IMR-90 (cell line): ENCODE measurements around the gene COL4A3. TPM values are rescaled to one million over a fixed set of nuclear protein-coding genes. Genes with fewer than 3 reads are reported as not detected.

ENCODE experiments used
- ATAC-seq: fragments of 200-7000 bp; cut with Tn5 transposase; 2 replicates; pipeline ENCODE4 v1.9.1; 2020; ENCODE audit warnings: low read depth, mild to moderate bottlenecking, moderate library complexity
- BruUV-seq: library from RNA; stranded (reverse); fragments of 400-500 nt; replicated peaks from 2 replicates; lab custom pipeline; 2021; lab: Mats Ljungman, UMichigan
- CTCF ChIA-PET: fragments of 300-600 bp; formaldehyde crosslinking; extraction: SDS; loops from one replicate; lab custom pipeline; 2021; ENCODE audit warnings: antibody characterized with exemption; lab: Yijun Ruan, JAX
- POLR2A ChIA-PET: fragments of 300-600 bp; sonication (Branson Sonifier 250); formaldehyde crosslinking; loops from one replicate; lab custom pipeline; 2022; ENCODE audit warnings: antibody characterized with exemption; ENCODE audit not compliant: unreplicated experiment; lab: Charles Lee
- DNase-seq: peaks from one replicate; pipeline ENCODE4 v3.0.0; 2013
- H2AFZ ChIP-seq: replicated peaks from 2 replicates; pipeline ENCODE3; 2013; ENCODE audit warnings: low read length, mild to moderate bottlenecking; ENCODE audit not compliant: poor library complexity
- H2AK5ac ChIP-seq: 2 replicates; pipeline ENCODE4 v1.6.1; 2013; ENCODE audit warnings: low read depth, low read length, inconsistent platforms
- H2AK9ac ChIP-seq: replicated peaks from 2 replicates; pipeline ENCODE3; 2013; ENCODE audit warnings: mild to moderate bottlenecking, low read depth, low read length, moderate library complexity; ENCODE audit not compliant: poor library complexity
- H2BK120ac ChIP-seq: 2 replicates; pipeline ENCODE4 v1.6.1; 2013; ENCODE audit warnings: low read depth, low read length, inconsistent platforms
- H2BK15ac ChIP-seq: 3 replicates; pipeline ENCODE4 v1.6.1; 2013; ENCODE audit warnings: low read depth, low read length, inconsistent platforms
- H2BK20ac ChIP-seq: 2 replicates; pipeline ENCODE4 v1.6.1; 2013; ENCODE audit warnings: low read depth, mild to moderate bottlenecking, inconsistent platforms, low read length, moderate library complexity
- H2BK5ac ChIP-seq: 2 replicates; pipeline ENCODE4 v1.6.1; 2013; ENCODE audit warnings: mild to moderate bottlenecking, low read depth, low read length, inconsistent platforms; ENCODE audit not compliant: poor library complexity, severe bottlenecking
- H3K14ac ChIP-seq: replicated peaks from 2 replicates; pipeline ENCODE4 v1.6.1; 2013; ENCODE audit warnings: low read depth, low read length, inconsistent platforms
- H3K18ac ChIP-seq: 2 replicates; pipeline ENCODE4 v1.6.1; 2013; ENCODE audit warnings: low read depth, low read length, control low read depth
- H3K23ac ChIP-seq: 2 replicates; pipeline ENCODE4 v1.6.1; 2013; ENCODE audit warnings: low read depth, low read length, inconsistent platforms
- H3K27ac ChIP-seq: 2 replicates; pipeline ENCODE4 v1.5.1; 2013; ENCODE audit warnings: mild to moderate bottlenecking, control low read depth, low read length; ENCODE audit not compliant: insufficient read depth
- H3K27me3 ChIP-seq: 2 replicates; pipeline ENCODE4 v1.6.1; 2013; ENCODE audit warnings: low read length; ENCODE audit not compliant: control insufficient read depth, insufficient read depth
- H3K36me3 ChIP-seq: 2 replicates; pipeline ENCODE4 v1.6.1; 2013; ENCODE audit warnings: low read length, mixed read lengths; ENCODE audit not compliant: control insufficient read depth, insufficient read depth
- H3K4ac ChIP-seq: 2 replicates; pipeline ENCODE4 v1.6.1; 2013; ENCODE audit warnings: low read depth, low read length, inconsistent platforms
- H3K4me1 ChIP-seq: 2 replicates; pipeline ENCODE4 v1.6.1; 2013; ENCODE audit warnings: low read length, mixed read lengths; ENCODE audit not compliant: control insufficient read depth, insufficient read depth
- H3K4me2 ChIP-seq: 2 replicates; pipeline ENCODE4 v1.6.1; 2013; ENCODE audit warnings: low read depth, mild to moderate bottlenecking, control low read depth, low read length, moderate library complexity
- H3K4me3 ChIP-seq: 2 replicates; pipeline ENCODE4 v1.5.1; 2013; ENCODE audit warnings: low read depth, mild to moderate bottlenecking, control low read depth, low read length, moderate library complexity; ENCODE audit not compliant: insufficient read depth
- H3K56ac ChIP-seq: 2 replicates; pipeline ENCODE4 v1.6.1; 2013; ENCODE audit warnings: low read length, inconsistent platforms; ENCODE audit not compliant: insufficient read depth; ENCODE audit errors: extremely low read depth
- H3K79me1 ChIP-seq, 2 experiments: 2 replicates each; pipeline ENCODE4 v1.6.1; 2013; ENCODE audit warnings: low read length in 2 of 2, inconsistent platforms in 1 of 2, low read depth in 1 of 2
- H3K9ac ChIP-seq: 2 replicates; pipeline ENCODE4 v1.6.1; 2013; ENCODE audit warnings: low read depth, low read length, control low read depth
- H3K9me1 ChIP-seq: 2 replicates; pipeline ENCODE4 v1.6.1; 2013; ENCODE audit warnings: low read length, inconsistent platforms; ENCODE audit not compliant: insufficient read depth
- H3K9me3 ChIP-seq: 2 replicates; pipeline ENCODE4 v1.6.1; 2013; ENCODE audit warnings: low read length; ENCODE audit not compliant: control insufficient read depth, insufficient read depth
- H4K20me1 ChIP-seq: 2 replicates; pipeline ENCODE4 v1.6.1; 2013; ENCODE audit warnings: low read length, inconsistent platforms; ENCODE audit not compliant: insufficient read depth
- H4K5ac ChIP-seq: 2 replicates; pipeline ENCODE4 v1.6.1; 2013; ENCODE audit warnings: mild to moderate bottlenecking, low read depth, low read length, control low read depth
- H4K8ac ChIP-seq, 2 experiments: 2 replicates each; pipeline ENCODE4 v1.6.1; 2013; ENCODE audit warnings: low read depth in 2 of 2, low read length in 2 of 2, control low read depth in 1 of 2, inconsistent platforms in 1 of 2
- H4K91ac ChIP-seq: 2 replicates; pipeline ENCODE4 v1.6.1; 2013; ENCODE audit warnings: low read depth, low read length, inconsistent platforms; ENCODE audit not compliant: insufficient read depth
- BHLHE40 ChIP-seq: fragments of 150-350 bp; IDR thresholded peaks from 2 replicates; pipeline ENCODE4 v1.6.1; 2016; ENCODE audit warnings: mild to moderate bottlenecking, low read depth, low read length
- CEBPB ChIP-seq: IDR thresholded peaks from 2 replicates; pipeline ENCODE4 v1.6.1; 2012; ENCODE audit warnings: low read depth, low read length, improper control_type of control experiment
- CHD1 ChIP-seq: IDR thresholded peaks from 2 replicates; pipeline ENCODE4 v1.6.1; 2012; ENCODE audit warnings: low read depth, low read length, improper control_type of control experiment
- FOS ChIP-seq: fragments of 150-350 bp; IDR thresholded peaks from 2 replicates; pipeline ENCODE4 v1.6.1; 2016; ENCODE audit warnings: low read depth, low read length
- MAZ ChIP-seq: IDR thresholded peaks from 2 replicates; pipeline ENCODE4 v1.6.1; 2012; ENCODE audit warnings: low read depth, mild to moderate bottlenecking, low read length, improper control_type of control experiment, moderate library complexity, borderline replicate concordance
- MXI1 ChIP-seq: IDR thresholded peaks from 2 replicates; pipeline ENCODE4 v1.6.1; 2012; ENCODE audit warnings: low read depth, mild to moderate bottlenecking, low read length, moderate library complexity, borderline replicate concordance
- POLR2A ChIP-seq: IDR thresholded peaks from 2 replicates; pipeline ENCODE4 v1.6.1; 2012; ENCODE audit warnings: mild to moderate bottlenecking, low read depth, low read length
- RAD21 ChIP-seq: IDR thresholded peaks from 2 replicates; pipeline ENCODE4 v1.6.1; 2012; ENCODE audit warnings: low read length, improper control_type of control experiment
- RFX5 ChIP-seq: IDR thresholded peaks from 2 replicates; pipeline ENCODE4 v1.8.0; 2012; ENCODE audit warnings: low read depth, mild to moderate bottlenecking, low read length, moderate library complexity
- SMC3 ChIP-seq: fragments of 150-350 bp; IDR thresholded peaks from 2 replicates; pipeline ENCODE4 v1.6.1; 2016; ENCODE audit warnings: low read depth, mild to moderate bottlenecking, antibody characterized with exemption, low read length, moderate library complexity
- WGBS, 2 experiments: methylation state at CpG; one replicate each; pipeline versions ENCODE4 v1.1.5 to v1.1.7; 2013; ENCODE audit warnings: missing lambda C conversion rate in 2 of 2; ENCODE audit not compliant: insufficient read length in 1 of 2; ENCODE audit errors: extremely low coverage in 2 of 2; 5-methylcytosine and 5-hydroxymethylcytosine counted together
- dilution Hi-C: fragments of 300-500 bp; cut with HindIII; formaldehyde crosslinking; loops from one replicate; pipeline ENCODE4 v1.14.3; 2018; ENCODE audit warnings: low sequenced_read_pairs; ENCODE audit not compliant: unreplicated experiment
- in situ Hi-C: fragments of 300-500 bp; cut with MboI; formaldehyde crosslinking; loops from 3 replicates; pipeline ENCODE4 v1.14.3; 2019; ENCODE audit warnings: low sequenced_read_pairs, inconsistent platforms, mixed read lengths
- intact Hi-C: fragments of 100-400 bp; cut with micrococcal nuclease; formaldehyde crosslinking; loops from 2 replicates; pipeline ENCODE4 v1.10.0; 2022
- polyA plus RNA-seq, 3 experiments: library from polyadenylated mRNA; depleted of rRNA; stranded (reverse); fragments of >200 nt; gene quantifications; 2 replicates each; pipeline ENCODE4 v1.2.3, GENCODE V29; 2012; ENCODE audit warnings: low replicate concordance in 1 of 3
- total RNA-seq: library from RNA; depleted of rRNA; stranded (reverse); fragments of >200 nt; gene quantifications from 2 replicates; pipeline ENCODE4 v1.2.3, GENCODE V29; 2012
- TF ChIP-seq, protein P1 (sequence below): conservative IDR thresholded peaks from 2 replicates; pipeline ENCODE4 v1.5.1; 2012; ENCODE audit warnings: mild to moderate bottlenecking, low read depth, low read length, improper control_type of control experiment

The COL4A3 gene
- total and polyA plus RNA-seq, 2 of the 4 experiments (the other 2 are of a cell fraction), result not detected

DNA sequence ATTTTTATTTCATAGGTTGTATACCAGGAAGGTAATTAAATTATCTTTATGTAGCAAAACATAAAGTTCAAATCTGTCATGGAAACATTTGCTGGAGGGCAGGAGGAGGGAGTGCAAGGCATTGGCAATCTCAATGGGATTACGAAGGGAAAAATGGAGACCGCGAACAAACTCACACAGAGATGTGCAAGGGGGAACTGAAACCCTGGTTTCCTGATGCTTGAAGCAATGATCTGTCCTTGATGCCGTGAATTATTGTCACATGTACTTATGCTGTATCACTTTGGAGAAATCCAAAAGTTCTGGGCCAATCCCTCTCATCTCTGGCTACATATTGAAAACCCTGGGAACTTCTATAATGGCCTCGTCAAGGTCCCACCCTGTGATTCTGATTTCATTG lies 95.6 kb downstream of the COL4A3 start:
- H2AK5ac ChIP-seq, result no peak overlapping the region
- H3K9ac ChIP-seq, result no peak overlapping the region
- H3K4me3 ChIP-seq, result no peak overlapping the region
- WGBS, 2 experiments, result no CpG with 5 or more reads among the region's 5 CpGs
- no peak overlapping the region for H3K14ac ChIP-seq
- no peak overlapping the region for H2BK15ac ChIP-seq
- intact Hi-C loops (no loop called here), in situ Hi-C loops (no loop called here), dilution Hi-C loops (no loop called here)
- H3K9me3 ChIP-seq, result no peaks in the 10 kb centered on the region
- H3K4me2 ChIP-seq, result no peak overlapping the region
- no peak overlapping the region for H2AFZ ChIP-seq
- no peaks in the 10 kb centered on the region for H3K9me1 ChIP-seq
- H2BK120ac ChIP-seq, result no peak overlapping the region
- no peak overlapping the region for H2BK20ac ChIP-seq
- no peak overlapping the region for H4K8ac ChIP-seq
- ATAC-seq (no peak), DNase-seq (no peak)
- H3K56ac ChIP-seq, result no peak overlapping the region
- no peaks in the 10 kb centered on the region for H3K4me1 ChIP-seq
- H3K4ac ChIP-seq, result no peak overlapping the region
- ChIA-PET CTCF (no interaction called here), POLR2A (no interaction called here)
- H4K5ac ChIP-seq, result no peak overlapping the region
- H4K91ac ChIP-seq, result no peak overlapping the region
- TF ChIP-seq BHLHE40, result no peak
- TF ChIP-seq SMC3, result no peak
- no peak for TF ChIP-seq MXI1
- no peak for TF ChIP-seq RFX5
- TF ChIP-seq CEBPB, result no peak
- no peak for TF ChIP-seq POLR2A
- TF ChIP-seq FOS, result no peak
- TF ChIP-seq RAD21, result no peak
- TF ChIP-seq, protein P1, sequence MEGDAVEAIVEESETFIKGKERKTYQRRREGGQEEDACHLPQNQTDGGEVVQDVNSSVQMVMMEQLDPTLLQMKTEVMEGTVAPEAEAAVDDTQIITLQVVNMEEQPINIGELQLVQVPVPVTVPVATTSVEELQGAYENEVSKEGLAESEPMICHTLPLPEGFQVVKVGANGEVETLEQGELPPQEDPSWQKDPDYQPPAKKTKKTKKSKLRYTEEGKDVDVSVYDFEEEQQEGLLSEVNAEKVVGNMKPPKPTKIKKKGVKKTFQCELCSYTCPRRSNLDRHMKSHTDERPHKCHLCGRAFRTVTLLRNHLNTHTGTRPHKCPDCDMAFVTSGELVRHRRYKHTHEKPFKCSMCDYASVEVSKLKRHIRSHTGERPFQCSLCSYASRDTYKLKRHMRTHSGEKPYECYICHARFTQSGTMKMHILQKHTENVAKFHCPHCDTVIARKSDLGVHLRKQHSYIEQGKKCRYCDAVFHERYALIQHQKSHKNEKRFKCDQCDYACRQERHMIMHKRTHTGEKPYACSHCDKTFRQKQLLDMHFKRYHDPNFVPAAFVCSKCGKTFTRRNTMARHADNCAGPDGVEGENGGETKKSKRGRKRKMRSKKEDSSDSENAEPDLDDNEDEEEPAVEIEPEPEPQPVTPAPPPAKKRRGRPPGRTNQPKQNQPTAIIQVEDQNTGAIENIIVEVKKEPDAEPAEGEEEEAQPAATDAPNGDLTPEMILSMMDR, result no peak
- TF ChIP-seq CHD1, result no peak
- TF ChIP-seq MAZ, result no peak
- H3K18ac ChIP-seq, result no peak overlapping the region
- no peak overlapping the region for H3K27ac ChIP-seq
- no peaks in the 10 kb centered on the region for H4K20me1 ChIP-seq
- no peaks in the 10 kb centered on the region for H3K27me3 ChIP-seq
- no peaks in the 10 kb centered on the region for H3K36me3 ChIP-seq
- BruUV-seq, result no TSS peak
- H2BK5ac ChIP-seq, result no peak overlapping the region
- H2AK9ac ChIP-seq, result no peak overlapping the region
- no peak overlapping the region for H3K23ac ChIP-seq
- no peaks in the 10 kb centered on the region for H3K79me1 ChIP-seq
